ENCODE data around the gene GPR15. TPM values are rescaled to one million over a fixed set of nuclear protein-coding genes. Genes with fewer than 3 reads are reported as not detected.

GPR15 gene
- total RNA-seq, 1 donor from 2014 or later: 1.4 TPM

- intact Hi-C loops (cut with DNase I): no loop called here
- Histone ChIP-seq H3K4me1 (peaks cover 21% of the 10 kb centered on the region), H3K9me3 (no peaks in the 10 kb centered on the region), H3K4me3 (peak overlapping the region; percentile 75), H3K27me3 (ENCODE audit: low read depth) (no peaks in the 10 kb centered on the region), H3K36me3 (peaks cover 25% of the 10 kb centered on the region), H3K27ac (peak overlapping the region; percentile 94)
- ATAC-seq (peak; percentile 73 to 80), DNase-seq (peak; percentile 44)
- TF ChIP-seq, protein P1, sequence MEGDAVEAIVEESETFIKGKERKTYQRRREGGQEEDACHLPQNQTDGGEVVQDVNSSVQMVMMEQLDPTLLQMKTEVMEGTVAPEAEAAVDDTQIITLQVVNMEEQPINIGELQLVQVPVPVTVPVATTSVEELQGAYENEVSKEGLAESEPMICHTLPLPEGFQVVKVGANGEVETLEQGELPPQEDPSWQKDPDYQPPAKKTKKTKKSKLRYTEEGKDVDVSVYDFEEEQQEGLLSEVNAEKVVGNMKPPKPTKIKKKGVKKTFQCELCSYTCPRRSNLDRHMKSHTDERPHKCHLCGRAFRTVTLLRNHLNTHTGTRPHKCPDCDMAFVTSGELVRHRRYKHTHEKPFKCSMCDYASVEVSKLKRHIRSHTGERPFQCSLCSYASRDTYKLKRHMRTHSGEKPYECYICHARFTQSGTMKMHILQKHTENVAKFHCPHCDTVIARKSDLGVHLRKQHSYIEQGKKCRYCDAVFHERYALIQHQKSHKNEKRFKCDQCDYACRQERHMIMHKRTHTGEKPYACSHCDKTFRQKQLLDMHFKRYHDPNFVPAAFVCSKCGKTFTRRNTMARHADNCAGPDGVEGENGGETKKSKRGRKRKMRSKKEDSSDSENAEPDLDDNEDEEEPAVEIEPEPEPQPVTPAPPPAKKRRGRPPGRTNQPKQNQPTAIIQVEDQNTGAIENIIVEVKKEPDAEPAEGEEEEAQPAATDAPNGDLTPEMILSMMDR (IDR thresholded peaks at IDR 0.05): no peak
Observed at GRCh38 chr3:98521897-98522543, 9.8 kb upstream of the GPR15 start.

DNA sequence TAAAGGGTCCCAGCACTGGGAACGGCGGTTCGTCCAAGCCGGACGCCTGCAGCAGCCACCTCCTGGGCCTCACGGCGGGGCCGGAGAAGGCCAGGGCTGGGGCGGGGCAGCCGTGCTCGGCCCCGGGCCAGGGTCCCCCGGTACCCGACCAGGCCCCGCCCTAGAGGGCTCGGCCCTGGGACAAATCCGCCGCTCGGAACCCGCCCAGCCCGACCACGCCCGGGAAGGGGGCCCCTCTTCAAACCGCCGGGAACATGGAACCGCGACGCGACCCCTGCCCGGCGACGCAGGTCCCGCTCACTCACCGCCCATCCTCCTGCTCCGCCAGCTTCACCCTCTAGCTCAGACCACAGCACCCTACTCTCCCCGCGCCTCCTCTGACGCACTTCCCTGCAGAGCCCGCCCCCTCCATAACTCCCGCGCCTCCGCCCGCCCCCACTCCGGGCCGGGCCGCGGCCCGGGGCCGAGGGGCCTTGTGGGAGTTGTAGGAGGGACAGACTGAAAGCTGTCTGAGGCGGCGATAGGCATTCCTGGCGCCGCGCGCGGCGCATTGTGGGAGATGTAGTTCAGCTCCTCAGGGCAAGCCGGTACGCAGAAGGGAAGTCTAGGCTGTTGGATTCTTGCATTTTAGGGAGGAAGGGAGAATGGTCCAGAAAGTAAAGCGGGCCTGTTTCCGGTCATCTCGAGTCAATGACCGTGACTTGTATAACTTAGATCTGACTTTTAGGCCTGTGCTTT, 9.1 kb upstream of the GPR15 start, which contains the start of gene CLDND1:
Gene CLDND1, minus strand, starts transcription at position 359 of the 738 bp plus-strand sequence. CDS start 1,478 bp downstream, outside the sequence.
- intact Hi-C loops (cut with DNase I): no loop called here
- TF ChIP-seq, protein P1 (IDR thresholded peaks at IDR 0.05): no peak

DNA sequence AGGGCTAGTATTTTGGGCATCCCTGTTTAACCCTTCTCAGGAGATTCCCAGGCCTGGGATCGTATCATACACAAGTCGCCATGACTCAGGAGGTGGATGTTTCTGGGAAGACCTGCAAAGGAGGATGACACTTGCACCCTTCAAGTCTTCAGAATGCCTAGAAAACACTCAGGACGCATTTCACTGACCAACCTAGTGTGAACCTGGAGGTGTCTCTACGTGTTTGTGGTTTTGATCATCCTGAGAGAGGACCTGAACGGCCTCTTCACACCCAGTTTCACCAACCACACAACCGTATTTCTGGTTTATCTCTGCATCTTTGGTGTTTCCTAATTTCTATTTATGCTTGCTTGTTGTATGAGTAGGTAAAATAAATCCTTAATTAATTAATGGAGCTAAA, 6.3 kb upstream of the GPR15 start:
- Histone ChIP-seq H3K36me3 (no peaks in the 10 kb centered on the region), H3K4me1 (peaks cover 13% of the 10 kb centered on the region), H3K27ac (no peak overlapping the region), H3K4me3 (no peak overlapping the region), H3K9me3 (no peaks in the 10 kb centered on the region), H3K27me3 (ENCODE audit: low read depth) (no peaks in the 10 kb centered on the region)
- no peak for DNase-seq
- TF ChIP-seq, protein P1 (IDR thresholded peaks at IDR 0.05): no peak
- intact Hi-C loops (cut with DNase I): no loop called here
- no peak for ATAC-seq

More for the DNA sequence above, 9.1 kb upstream of the GPR15 start, which contains the start of gene CLDND1:
- Histone ChIP-seq H3K4me3 (peak within 1 kb of the TSS; percentile 75), H3K9me3 (no peaks in the 10 kb centered on the region), H3K36me3 (peaks cover 18% of the 10 kb centered on the region), H3K27ac (peak within 1 kb of the TSS; percentile 94), H3K27me3 (ENCODE audit: low read depth) (no peaks in the 10 kb centered on the region), H3K4me1 (peaks cover 21% of the 10 kb centered on the region)
- DNase-seq: peak; percentile 99
- ATAC-seq: peak; percentile 100

GRCh38 chr3:98528474-98529346, 3.1 kb upstream of the GPR15 start:
- no peak for DNase-seq
- H3K4me1 ChIP-seq: no peaks in the 10 kb centered on the region
- H3K36me3 ChIP-seq: no peaks in the 10 kb centered on the region
- H3K27me3 ChIP-seq (ENCODE audit: low read depth): no peaks in the 10 kb centered on the region
- intact Hi-C loops (cut with DNase I): no loop called here
- TF ChIP-seq, protein P1 (IDR thresholded peaks at IDR 0.05): no peak
- no peak for ATAC-seq
- no peak overlapping the region for H3K27ac ChIP-seq
- H3K4me3 ChIP-seq: no peak overlapping the region
- no peaks in the 10 kb centered on the region for H3K9me3 ChIP-seq

DNA sequence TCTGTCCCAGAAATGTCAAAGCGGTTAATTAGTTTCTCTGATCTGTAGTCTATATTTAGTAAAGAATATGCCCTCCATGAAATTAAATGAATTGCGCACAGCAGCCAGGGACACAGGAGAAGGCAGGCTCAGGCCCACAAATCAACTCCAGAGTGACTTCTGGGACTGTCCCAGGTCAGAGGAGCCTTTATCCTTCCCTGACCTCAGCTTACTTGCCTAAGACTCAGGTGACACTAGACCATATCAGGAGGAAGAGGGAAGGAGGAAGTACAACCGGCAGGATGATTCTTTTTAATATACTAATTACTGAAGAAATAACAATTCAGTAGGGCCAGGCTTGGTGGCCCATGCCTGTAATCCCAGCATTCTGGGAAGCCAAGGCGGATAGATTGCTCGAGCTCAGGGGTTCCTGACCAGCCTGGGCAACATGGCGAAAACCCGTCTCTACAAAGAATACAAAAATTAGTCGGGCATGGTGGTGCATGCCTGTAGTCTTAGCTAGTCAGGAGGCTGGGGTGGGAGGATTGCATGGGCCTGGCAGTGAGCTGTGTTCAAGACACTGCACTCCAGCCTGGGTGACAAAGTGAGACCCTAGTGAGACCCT, 1.8 kb upstream of the GPR15 start:
- H3K27me3 ChIP-seq (ENCODE audit: low read depth): no peaks in the 10 kb centered on the region
- no peak overlapping the region for H3K4me3 ChIP-seq
- no peaks in the 10 kb centered on the region for H3K4me1 ChIP-seq
- intact Hi-C loops (cut with DNase I): no loop called here
- DNase-seq (no peak), ATAC-seq (no peak)
- no peak overlapping the region for H3K27ac ChIP-seq
- TF ChIP-seq, protein P1 (IDR thresholded peaks at IDR 0.05): no peak
- no peaks in the 10 kb centered on the region for H3K36me3 ChIP-seq
- H3K9me3 ChIP-seq: no peaks in the 10 kb centered on the region
